ENCODE measurements around the gene IPO9.

GRCh38 chr1:201903135-201903534, 74.2 kb downstream of the IPO9 start:
- no peak for TF ChIP-seq EZH2 (IDR thresholded peaks at IDR 0.05)
- no peak for TF ChIP-seq POLR2AphosphoS5 (IDR thresholded peaks at IDR 0.05; ENCODE audit: low read depth, low read length)
- TF ChIP-seq POLR2A (IDR thresholded peaks at IDR 0.05; ENCODE audit: borderline replicate concordance, extremely low read depth, insufficient read depth, insufficient read length): no peak
- TF ChIP-seq REST (IDR thresholded peaks at IDR 0.05; ENCODE audit: low read depth): no peak
- no peak for TF ChIP-seq CTCF (IDR thresholded peaks at IDR 0.05 in 2 of 3, conservative IDR thresholded peaks at IDR 0.05 in 1 of 3; ENCODE audit: borderline replicate concordance in 1 of 3, insufficient read depth in 1 of 3, low read depth in 2 of 3, low read length in 2 of 3)
- TF ChIP-seq JUND (IDR thresholded peaks at IDR 0.05): no peak
- no peak for TF ChIP-seq EZH2phosphoT487 (IDR thresholded peaks at IDR 0.05; ENCODE audit: borderline replicate concordance)
- TF ChIP-seq EGR1 (IDR thresholded peaks at IDR 0.05; ENCODE audit: low read depth): no peak
- no peak for TF ChIP-seq ZBTB33 (IDR thresholded peaks at IDR 0.05; ENCODE audit: extremely low read depth, insufficient replicate concordance, low read length)
